Fibroblast of villous mesenchyme (primary cell): ENCODE results near the gene GAR1. TPM values are rescaled to one million over a fixed set of nuclear protein-coding genes. Genes with fewer than 3 reads are reported as not detected.

ENCODE experiments used
- DNase-seq: peaks from one replicate; pipeline ENCODE4 v3.0.0-alpha.2; 2010; ENCODE audit warnings: low read depth
- H3K4me3 ChIP-seq: 2 replicates; pipeline ENCODE4 v1.5.1; 2011; ENCODE audit warnings: low read depth, mild to moderate bottlenecking, low read length
- total RNA-seq: library from RNA; depleted of rRNA; stranded (reverse); fragments of >200 nt; gene quantifications from 2 replicates; pipeline ENCODE4 v1.2.3, GENCODE V29; 2012
- TF ChIP-seq, protein P1 (sequence below): IDR thresholded peaks from 2 replicates; pipeline ENCODE4 v1.5.1; 2012; ENCODE audit warnings: low read depth, mild to moderate bottlenecking, low read length; ENCODE audit not compliant: insufficient read depth

GAR1 gene
- total RNA-seq, 1 donor: 5.2 TPM

- no peak overlapping the region for H3K4me3 ChIP-seq
- no peak for DNase-seq
- TF ChIP-seq, protein P1, sequence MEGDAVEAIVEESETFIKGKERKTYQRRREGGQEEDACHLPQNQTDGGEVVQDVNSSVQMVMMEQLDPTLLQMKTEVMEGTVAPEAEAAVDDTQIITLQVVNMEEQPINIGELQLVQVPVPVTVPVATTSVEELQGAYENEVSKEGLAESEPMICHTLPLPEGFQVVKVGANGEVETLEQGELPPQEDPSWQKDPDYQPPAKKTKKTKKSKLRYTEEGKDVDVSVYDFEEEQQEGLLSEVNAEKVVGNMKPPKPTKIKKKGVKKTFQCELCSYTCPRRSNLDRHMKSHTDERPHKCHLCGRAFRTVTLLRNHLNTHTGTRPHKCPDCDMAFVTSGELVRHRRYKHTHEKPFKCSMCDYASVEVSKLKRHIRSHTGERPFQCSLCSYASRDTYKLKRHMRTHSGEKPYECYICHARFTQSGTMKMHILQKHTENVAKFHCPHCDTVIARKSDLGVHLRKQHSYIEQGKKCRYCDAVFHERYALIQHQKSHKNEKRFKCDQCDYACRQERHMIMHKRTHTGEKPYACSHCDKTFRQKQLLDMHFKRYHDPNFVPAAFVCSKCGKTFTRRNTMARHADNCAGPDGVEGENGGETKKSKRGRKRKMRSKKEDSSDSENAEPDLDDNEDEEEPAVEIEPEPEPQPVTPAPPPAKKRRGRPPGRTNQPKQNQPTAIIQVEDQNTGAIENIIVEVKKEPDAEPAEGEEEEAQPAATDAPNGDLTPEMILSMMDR: no peak
These were observed 46.5 kb downstream of the GAR1 start for GRCh38 chr4:109861916-109862511.

DNA sequence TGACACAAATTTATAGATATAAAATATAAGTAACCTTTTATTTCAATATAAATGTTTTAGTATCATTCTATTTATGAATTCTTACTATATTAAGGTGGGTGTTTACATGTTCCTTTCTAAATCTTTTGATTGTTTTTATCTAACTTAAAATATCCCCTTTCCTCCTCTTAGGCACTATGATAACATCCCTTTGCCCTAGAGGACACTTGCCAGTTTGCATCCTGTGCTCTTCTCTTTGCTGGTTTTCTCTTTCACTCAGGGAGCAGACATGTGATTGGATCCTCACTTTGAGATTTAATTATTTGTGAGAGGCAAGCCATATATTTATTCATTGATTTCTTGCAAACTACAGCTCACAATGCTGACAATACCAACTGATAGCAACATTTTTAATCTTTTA is 48.6 kb downstream of the GAR1 start:
- TF ChIP-seq, protein P1: no peak
- no peak for DNase-seq

DNA sequence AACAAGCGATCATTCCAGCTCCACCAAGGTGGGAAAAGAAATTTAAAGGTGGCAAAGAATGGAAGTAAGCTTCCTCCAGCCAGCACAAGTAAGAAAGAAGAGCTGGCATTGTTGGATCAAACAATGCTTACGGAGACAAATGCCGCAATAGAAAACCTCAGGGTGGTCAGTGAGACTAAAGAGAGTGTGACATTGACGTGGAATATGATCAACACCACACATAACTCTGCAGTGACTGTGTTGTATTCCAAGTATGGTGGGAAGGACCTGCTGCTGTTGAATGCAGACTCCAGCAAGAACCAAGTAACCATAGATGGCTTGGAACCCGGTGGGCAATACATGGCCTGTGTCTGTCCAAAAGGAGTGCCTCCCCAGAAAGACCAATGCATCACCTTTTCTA is 54.5 kb downstream of the GAR1 start:
- TF ChIP-seq, protein P1: no peak
- H3K4me3 ChIP-seq: no peak overlapping the region
- DNase-seq: no peak

More for the DNA sequence above, 48.6 kb downstream of the GAR1 start:
- no peak overlapping the region for H3K4me3 ChIP-seq

DNA sequence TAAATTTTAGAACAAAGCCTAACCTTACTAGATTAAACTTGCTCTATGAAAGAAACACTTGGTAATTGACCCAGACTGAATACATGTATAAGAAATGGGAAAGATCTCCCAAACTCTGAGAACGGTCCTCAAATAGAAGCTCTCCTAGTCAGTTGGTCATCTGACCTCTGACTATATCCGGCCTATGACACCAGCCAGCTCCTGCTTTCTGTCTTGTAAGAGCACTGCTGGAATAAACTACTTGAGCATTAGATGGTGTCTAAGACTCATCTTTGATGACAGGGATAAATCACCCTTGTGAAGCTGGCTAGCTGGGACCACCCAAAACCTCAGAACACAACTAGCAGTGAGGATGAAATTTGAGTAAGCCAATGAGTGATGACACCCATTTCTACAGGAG is 56.5 kb downstream of the GAR1 start:
- no peak overlapping the region for H3K4me3 ChIP-seq
- DNase-seq: no peak
- TF ChIP-seq, protein P1: no peak

- TF ChIP-seq, protein P1: no peak
- H3K4me3 ChIP-seq: no peak overlapping the region
- DNase-seq: no peak
These were observed 57.5 kb downstream of the GAR1 start for GRCh38 chr4:109872950-109873656.

GRCh38 chr4:109873791-109874514 is 58.4 kb downstream of the GAR1 start:
- H3K4me3 ChIP-seq: no peak overlapping the region
- TF ChIP-seq, protein P1: no peak
- no peak for DNase-seq

Other genes with a start within 250 kb of the GAR1 start
- 22.2 and 26.3 TPM in 2 replicates for gene CASP6, start 112.3 kb upstream of the GAR1 start, total RNA-seq
- 11.7 and 14.2 TPM in 2 replicates for gene PLA2G12A, start 85.7 kb upstream of the GAR1 start, total RNA-seq
- 17.3 and 18.4 TPM in 2 replicates for gene CFI, start 13.8 kb upstream of the GAR1 start, total RNA-seq
- gene RRH, start 12.2 kb downstream of the GAR1 start, total RNA-seq: 0.32 TPM in 1 of 2 replicates, not detected in the other
- under 0.01 TPM in 1 of 2 replicates, not detected in the other for gene LRIT3, start 32.3 kb downstream of the GAR1 start, total RNA-seq
- gene EGF, start 97.1 kb downstream of the GAR1 start, total RNA-seq: 1.9 and 6.5 TPM in 2 replicates